PFSK-1 (cell line): Measurements from ENCODE around the gene LPAR1.

ENCODE experiments used
- FOXP2 ChIP-seq: optimal IDR thresholded peaks from 2 replicates; pipeline ENCODE3; 2011; ENCODE audit warnings: borderline replicate concordance, control low read depth, inconsistent platforms; ENCODE audit not compliant: insufficient read depth; ENCODE audit errors: extremely low read length, extremely low read depth
- POLR2AphosphoS5 ChIP-seq: IDR thresholded peaks from 2 replicates; pipeline ENCODE4 v1.6.1; 2012; ENCODE audit warnings: low read depth, mild to moderate bottlenecking, control low read depth, low read length, moderate library complexity
- REST ChIP-seq, 2 experiments: IDR thresholded peaks; 2 replicates each; pipeline versions ENCODE4 v1.6.1 to v1.8.0; 2011 to 2012; ENCODE audit warnings: low read depth in 2 of 2, low read length in 2 of 2, control low read depth in 1 of 2, inconsistent platforms in 1 of 2, mild to moderate bottlenecking in 1 of 2, moderate library complexity in 1 of 2; ENCODE audit not compliant: insufficient read depth in 1 of 2
- SIN3A ChIP-seq: IDR thresholded peaks from 2 replicates; pipeline ENCODE4 v1.6.1; 2012; ENCODE audit warnings: mild to moderate bottlenecking, low read length, moderate library complexity, borderline replicate concordance; ENCODE audit not compliant: insufficient read depth

- no peak for TF ChIP-seq POLR2AphosphoS5
- no peak for TF ChIP-seq REST (IDR thresholded peaks at IDR 0.05; ENCODE audit: insufficient read depth in 1 of 2, low read depth in 2 of 2, low read length in 2 of 2)
- no peak for TF ChIP-seq SIN3A
- TF ChIP-seq FOXP2: no peak
Measured at GRCh38 chr9:111058166-111058565, 19.9 kb upstream of the LPAR1 start.
